NCI-H2227 (cell line): ENCODE results near the gene PPP6R2.
A peak's percentile ranks its signal among the peaks of the same experiment; 100 is the strongest.
"Not testable (repeated sequence)": the region's sequence is repeated elsewhere in the genome, so short reads cannot be mapped to it uniquely, and the experiment has no call there.

Source experiments
- DNase-seq: peaks from one replicate; lab custom pipeline; 2025; ENCODE audit not compliant: unreplicated experiment; lab: John Stamatoyannopoulos, UW

The PPP6R2 gene

DNA sequence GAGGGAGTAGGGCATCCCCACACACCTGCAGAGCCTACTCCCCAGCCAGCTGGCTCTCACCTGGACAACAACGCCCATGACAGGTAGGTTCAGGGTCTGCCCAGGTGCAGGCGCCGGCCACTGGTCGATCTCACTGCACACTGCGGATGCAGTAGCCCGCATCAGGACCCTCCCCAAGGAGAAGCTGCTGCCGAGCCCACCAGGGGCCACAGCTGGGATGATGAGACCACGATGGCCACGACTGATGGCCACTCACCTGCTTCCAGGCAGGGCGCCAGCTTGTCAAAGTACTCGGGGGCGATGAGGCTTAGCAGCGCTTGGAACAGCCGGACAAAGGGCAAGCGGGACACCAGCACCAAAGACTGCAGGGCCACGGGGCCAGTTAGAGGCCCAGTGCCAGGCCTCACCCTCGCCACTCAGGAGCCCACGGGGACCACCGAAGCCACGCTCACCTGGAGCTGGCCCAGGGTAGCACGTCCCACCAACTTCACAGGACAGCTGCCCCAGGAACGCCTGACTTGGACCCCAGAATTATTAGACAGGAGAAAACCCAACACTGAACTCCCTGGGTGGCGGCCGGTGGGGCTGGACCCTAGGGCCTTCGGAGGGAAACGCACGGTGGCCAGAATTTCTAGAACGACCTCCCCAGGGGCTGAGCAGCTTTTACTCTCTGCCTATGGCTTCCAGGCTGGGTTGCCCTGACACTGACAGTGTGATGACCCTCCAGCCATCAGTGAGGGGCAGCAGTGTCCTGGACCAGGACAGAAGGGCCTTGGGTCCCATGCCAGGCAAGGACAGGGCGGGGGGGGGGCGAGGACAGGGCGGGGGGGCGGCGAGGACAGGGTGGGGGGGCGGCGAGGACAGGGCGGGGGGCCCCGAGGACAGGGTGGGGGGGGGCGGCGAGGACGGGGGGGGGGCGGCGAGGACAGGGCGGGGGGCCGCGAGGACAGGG is 26.7 kb upstream of the PPP6R2 start:
- DNase-seq = no peak

DNA sequence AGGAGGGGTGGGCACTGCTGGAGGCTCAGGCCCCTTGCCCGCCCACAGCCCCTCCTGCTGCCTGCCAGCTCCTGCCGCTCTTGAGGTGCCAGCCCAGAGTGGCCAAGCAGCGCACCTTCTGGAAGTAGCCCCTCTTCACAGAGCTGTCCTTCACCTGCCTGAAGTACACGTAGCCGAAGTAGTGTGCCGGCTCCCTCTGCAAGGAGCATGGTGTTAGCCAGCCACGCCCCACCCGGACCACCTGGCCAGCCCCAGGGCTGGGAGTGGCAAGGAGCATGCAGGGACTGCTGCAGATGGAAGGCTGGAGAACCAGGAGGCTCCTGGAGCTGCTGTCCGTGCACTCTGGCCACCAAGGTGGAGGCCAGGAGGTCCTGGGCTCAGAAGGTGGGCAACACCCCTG is 25.9 kb upstream of the PPP6R2 start:
- no peak for DNase-seq

DNA sequence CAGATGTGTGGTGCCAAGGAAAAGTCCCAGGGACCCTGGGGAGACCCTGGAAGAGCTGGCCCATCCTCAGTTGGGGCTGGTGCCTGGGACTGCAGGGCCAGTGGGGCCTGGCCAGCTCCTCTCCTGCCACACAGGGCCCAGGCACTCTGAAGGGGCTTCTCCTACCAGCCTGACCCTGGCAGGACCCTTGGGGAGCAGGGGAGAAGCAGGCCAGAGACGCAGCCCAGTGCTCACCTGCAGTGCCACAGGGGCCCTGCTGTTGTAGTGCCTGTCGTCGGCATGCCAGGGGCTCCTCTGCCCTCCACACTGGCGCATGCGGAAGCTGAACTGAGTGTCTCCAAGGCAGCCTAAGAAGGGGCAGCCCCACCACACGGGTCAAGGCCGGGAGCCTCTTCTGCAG is 25.5 kb upstream of the PPP6R2 start:
- no peak for DNase-seq

DNA sequence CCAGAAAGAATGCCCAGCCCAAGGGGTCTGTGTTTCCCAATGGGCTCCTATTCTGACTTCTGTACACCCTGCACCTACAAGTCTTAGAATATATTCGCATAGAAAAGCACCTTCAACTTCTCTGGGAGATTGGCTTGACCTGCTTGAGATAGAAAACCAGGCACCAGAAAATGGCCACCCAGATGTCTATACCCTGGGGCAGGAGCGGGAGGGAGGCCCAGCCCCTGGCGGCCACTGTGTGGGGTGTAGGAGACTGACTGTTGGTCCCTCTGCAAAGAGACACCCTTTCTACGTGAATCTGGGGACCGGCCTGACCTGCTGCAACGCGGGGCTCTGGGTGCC is 24.8 kb upstream of the PPP6R2 start:
- no peak for DNase-seq

DNA sequence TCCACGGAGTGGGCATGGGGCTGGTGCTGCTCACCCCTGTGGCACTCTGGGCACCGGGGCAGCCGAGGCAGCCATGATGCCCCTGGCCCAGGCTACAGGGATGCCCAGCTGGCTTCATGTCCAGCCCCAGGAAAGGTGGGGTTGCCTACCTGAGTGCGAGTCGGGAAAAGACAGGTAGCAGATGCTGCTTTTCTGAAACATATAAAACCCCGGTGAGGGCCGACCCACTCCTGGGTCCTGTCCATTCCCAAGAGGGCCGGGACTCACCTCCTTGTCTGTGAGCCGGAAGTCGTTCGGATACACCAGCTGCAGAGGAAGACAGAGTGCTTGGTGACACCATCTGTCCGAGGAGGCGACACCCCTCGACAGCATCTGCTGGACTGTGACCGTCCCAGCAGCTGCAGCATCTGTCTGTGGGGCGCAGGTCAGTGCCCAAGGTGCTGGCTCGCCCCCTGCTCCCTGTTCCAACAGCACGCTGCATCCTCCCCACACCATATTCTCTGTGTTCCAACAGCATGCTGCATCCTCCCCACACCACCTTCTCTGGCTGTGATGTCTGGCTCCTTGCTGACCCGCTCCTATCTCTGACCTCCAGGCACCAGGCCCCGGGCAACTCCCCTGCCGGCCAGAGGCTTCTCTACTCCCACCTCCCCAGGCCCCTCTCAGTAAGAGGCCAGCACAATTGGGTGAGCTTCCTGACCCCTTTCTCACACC is 24.3 kb upstream of the PPP6R2 start:
- no peak for DNase-seq

DNA sequence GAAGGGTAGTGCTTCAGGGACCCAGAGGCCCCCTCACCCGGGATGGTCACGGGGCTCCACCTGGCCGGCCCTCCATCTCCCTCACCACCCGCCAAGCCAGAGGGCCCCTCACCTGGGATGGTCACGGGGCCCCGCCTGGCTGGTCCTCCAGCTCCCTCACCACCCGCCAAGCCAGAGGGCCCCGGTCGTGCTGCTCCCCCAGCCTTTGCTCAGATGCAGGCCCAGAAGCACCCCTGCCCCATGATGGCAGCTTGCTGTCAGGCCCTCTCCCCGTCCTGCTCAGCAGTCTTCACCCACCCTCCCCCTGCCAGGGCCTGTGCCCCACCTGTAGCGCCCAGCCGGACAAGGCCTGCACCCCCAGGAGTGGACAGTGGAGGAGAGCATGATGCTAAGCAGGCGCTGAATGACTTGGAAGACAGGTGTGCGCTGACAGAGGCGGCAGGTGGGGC is 23.6 kb upstream of the PPP6R2 start:
- DNase-seq = no peak

DNA sequence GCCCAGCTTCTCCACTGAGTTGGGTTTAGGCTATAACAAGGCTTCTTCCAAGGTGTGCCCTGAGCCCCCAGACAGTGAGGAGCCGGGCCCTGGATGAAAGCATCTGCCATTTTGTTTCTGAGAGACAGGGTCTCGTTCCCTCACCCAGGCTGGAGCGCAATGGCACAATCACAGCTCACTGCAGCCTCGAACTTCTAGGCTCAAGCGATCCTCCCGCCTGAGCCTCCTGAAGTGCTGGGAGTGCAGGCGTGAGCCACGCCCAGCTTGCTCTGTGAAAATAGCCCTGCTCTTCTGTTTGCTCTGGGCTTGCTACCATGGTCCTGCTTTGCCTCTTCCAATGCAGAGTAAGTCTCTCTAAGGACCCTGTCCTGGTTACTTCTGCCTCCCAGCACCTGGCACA is 23.0 kb upstream of the PPP6R2 start:
- no peak for DNase-seq

DNA sequence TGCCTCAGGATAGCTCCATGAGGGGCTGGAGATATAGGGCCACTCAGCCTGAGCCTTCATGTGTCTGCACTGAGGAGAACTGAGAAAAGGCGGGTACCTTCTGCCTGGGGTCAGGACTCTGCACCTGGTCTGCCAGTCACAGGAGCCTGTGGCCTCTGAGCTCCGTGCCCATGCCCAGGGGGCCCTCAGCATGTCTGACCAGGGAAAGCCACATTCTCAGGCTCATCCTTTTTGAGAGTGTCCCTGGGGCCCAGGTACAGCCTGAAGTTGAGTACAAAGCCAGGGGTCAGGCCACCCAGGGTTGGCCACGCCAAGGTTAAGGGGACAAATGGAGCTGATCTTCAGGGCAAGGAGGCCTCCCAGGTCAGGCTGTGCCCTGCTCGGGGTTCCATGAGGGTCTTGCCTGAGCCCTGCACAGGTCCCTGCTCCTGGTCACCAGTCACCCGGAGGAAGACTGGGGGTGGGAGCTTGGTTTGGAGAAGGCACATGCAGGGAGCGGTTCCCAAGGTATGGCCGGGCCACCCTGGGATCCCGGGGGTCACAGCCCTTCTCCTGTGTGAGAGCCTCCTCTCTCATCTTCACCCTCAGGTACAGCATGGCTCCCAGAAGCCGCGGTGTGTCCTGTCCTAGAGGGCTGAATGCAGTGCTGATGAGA is 22.3 kb upstream of the PPP6R2 start:
- DNase-seq = no peak

DNA sequence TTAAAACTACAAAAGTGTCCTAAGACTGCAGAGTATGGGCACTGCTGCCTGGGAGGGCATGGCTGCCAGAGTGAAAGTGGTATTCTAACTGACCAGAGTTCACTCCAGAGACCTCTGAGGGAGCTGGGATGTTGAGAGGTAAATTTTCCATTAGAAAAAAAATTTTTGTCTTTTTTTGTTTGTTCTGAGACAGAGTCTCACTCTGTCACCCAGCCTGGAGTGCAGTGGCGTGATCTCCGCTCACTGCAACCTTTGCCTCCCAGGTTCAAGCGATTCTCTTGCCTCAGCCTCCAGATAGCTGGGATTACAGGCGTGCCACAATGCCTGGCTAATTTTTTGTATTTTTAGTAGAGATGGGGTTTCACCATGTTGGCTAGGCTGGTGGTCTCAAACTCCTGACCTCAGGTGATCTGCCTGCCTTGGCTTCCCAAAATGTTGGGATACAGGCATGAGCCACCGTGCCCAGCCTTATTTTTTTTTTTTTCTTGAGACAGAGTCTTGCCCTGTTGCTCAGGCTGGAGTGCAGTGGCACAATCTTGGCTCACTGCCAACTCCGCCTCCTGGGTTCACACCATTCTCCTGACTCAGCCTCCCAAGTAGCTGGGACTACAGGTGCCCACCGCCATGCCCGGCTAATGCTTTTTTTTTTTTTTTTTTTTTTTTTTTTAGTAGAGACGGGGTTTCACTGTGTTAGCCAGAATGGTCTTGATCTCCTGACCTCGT is 20.6 kb upstream of the PPP6R2 start:
- not testable (repeated sequence) for DNase-seq

DNA sequence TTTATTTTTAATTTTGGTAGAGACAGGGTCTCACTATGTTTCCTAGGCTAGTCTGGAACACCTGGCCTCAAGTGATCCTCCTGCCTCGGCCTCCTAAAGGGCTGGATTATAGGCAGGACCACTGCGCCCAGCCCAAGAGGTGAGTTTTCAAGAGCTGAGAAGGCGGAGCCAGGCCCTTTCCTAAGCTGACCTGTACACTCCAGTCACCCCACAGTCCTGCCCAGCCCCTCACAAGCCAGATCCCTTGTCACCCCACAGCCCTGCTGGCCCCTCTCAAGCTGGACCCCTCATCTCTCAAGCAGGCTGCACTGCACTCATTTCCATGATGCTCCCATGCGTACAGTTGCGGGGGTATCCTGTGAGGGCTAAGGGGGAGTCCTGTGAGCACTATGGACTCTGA is 19.2 kb upstream of the PPP6R2 start:
- no peak for DNase-seq

DNA sequence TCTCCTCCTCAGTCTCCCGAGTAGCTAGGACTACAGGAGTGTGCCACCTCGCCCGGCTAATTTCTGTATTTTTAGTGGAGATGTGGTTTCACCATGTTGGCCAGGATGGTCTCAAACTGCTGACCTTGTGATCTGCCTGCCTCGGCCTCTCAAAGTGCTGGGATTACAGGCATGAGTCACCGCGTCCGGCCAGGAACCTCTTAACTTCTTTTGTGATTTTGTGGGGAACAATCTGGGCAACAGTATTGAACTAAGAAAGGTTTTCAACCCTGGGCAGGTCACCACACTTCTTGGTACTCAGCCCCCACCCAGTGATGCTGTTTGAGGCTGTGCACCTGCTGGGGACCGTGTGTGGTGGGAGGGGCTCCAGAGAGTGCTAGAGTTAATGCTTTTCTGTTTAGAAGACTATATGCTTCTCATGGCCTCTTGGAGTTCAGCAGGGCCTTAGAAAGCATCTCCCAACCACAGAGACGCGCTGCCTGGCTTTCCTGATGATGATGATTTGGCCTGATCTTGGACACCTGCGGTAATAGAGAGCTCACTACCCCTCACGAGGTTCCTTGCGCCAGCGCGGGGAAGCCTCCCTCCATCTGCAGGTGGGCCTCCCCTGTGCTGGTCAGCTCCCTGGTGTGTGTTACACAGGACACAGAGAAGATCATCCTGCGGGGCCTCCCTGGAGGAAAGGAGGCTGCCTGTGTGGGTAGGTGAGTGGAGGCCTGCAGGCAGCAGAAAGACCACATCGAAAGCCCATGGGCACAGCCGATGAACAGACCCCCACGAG is 17.5 kb upstream of the PPP6R2 start:
- no peak for DNase-seq

DNA sequence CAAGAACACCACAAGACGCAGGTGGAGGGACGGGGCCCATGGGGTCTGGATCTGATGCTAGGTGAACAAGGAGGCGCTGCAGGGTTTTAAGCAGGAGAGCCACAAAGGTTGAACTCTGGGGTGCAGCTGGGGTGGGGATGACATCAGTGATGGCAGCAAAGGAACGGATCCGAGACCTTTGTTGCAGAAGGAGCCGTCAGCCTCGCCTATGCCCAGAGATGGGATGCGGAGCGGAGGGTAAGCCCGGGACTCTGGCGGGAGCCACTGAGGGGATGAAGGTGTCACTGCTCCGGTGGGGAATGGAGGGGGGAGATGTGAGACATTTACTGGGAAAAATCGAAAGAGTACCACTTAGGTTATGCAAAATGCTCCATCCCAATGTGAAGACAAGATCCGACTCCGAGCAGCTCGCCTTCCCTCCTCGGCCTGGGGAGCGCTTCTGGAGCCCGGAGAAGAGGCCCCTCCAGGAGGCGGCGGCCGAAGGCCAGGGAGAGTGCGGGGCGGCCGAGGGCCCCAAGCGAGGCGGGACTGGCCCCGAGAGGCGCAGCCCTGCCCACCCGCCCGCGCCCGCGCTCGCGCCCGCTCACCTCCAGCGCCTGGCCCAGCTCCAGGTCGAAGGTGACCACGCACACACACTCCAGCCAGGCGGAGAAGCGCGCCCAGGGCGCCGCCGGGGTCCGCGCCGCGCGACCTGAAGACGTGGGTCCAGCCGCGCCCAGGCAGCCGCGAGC is 16.7 kb upstream of the PPP6R2 start:
- DNase-seq = no peak

DNA sequence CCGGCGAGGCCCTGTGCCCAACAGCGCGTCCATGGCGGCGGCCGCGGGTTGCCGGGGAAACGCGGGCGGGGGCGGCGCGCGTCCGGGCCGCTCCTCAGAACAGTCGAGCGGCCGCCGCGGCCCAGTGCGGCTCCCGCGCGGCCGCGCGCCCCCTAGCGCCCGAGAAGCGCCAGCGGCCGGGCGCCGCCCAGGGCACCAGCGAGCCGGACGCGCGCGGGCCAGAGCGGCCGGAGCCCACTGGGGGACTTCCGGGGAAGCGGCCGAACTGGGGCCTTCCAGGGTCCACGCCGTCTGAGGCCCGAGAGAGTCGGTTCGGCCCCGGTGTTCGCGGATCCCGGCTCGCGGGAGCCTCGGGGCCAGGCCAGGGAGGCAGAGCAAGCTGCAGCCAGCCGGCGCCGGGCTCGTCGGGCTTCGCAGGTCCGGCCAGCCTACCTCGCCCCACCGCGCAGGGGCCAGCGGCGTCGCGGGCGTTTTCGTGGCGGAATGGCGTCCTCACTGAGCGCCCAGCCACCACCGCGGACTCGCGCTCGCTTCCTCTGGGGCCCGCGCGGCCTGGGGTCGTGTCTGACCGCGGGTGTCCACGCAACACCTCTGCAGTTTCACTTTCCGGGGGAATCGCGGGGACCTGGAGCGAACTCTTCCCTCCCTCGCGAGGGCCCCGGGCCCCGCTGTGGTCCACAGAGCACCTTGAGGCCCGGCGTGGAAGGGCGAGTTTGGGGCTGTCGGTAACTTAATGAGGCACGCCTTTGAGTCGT is 16.0 kb upstream of the PPP6R2 start, which contains the start of gene DENND6B:
Gene DENND6B, minus strand, starts transcription at position 57 of the 755 bp plus-strand sequence. Its CDS starts 24 bp downstream, at position 33.
- DNase-seq = peak; percentile 87

DNA sequence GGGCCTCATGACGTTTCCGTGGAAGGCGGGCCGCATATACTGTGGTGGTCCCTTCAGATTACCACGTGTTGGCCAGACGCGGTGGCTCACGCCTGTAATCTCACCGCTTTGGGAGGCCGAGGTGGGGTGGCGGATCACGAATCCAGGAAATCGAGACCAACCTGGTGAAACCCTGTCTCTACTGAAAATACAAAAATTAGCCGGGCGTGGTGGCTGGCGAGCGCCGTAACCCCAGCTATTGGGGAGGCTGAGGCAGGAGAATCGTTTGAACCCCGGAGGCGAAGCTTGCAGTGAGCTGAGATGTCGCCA is 15.5 kb upstream of the PPP6R2 start:
- DNase-seq = no peak

DNA sequence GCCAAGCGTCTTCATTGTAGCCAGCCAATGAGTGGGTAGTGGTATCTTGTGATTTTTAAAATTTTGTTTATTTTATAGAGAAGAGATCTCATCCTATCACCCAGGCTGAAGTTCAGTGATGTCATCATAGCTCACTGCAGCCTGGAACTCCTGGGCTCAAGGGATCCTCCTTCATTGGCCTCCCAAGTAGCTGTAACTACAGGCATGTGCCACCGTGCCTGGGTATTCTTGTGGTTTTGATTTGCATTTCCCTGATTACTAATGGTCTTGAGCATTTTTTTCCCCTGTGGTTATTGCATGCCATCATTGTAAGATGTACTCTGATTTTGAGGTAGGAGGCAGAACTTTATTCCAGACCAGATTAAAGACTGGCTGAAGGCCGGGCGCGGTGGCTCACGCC is 13.9 kb upstream of the PPP6R2 start:
- no peak for DNase-seq

DNA sequence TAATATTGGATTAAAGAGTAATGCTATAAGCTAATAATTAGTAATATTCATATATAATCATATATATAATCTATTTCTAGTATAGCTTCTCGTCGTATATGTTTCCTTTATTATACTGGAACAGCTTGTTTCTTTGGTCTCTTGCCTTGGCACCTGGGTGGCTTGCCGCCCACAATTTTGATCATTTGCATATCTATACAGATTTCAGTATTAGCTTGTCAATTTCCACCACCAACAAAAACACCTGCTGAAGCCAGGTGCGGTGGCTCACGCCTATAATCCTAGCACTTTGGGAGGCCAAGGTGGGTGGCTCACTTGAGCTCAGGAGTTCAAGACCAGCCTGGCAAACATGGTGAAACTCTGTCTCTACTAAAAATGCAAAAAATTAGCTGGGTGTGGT is 8.7 kb upstream of the PPP6R2 start:
- not testable (repeated sequence) for DNase-seq

DNA sequence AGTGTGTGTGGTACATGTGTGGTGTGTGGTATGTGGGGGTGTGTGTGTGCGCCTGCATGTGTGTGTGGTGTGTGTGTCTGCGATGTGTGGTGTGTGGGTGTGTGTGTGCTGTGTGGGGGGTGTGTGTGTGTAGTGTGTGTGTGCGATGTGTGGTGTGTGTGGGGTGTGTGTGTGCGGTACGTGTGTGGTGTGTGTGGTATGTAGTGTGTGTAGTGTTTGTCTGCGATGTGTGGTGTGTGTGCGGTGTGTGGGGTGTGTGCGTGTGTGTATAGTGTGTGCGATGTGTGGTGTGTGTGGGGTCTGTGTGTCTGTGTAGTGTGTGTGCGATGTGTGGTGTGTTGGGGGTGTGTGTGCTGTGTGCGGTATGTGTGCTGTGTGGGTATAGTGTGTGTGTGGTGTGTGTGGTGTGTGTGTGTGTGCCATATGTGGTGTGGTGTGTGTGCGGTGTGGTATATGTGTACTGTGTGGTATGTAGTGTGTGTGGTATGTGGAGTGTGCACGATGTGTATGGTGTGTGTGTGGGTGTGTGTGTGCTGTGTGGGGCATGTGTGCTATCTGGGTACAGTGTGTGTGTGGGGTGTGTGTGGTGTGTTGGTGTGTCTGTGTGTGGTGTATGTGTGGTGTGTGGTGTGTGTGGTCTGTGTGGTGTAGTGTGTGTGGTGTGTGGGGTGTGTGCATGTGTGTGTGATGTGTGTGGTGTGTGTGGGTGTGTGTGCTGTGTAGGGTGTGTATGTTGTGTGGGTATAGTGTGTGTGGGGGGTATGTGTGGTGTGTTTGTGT is 5.7 kb upstream of the PPP6R2 start:
- no peak for DNase-seq

DNA sequence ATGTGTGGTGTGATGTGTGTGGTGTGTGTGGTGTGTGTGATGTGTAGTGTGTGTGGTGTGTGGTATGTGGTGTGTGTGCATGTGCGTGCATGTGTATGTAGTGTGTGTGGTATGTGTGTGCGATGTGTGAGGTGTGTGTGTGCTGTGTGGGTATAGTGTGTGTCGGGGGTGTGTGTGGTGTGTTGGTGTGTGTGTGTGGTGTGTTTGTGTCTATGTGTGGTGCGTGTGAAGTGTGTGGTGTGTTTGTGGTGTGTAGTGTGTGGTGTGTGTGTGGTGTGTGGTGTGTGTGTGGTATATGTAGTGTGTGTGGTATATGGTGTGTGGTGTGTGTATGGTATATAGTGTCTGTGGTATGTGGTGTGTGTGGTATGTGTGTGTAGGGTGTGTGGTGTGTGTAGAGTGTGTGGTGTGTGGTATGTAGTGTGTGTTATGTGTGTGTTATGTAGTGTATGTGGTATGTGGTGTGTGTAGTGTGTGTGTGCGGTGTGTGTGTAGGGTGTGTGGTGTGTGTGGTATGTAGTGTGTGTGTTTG is 5.0 kb upstream of the PPP6R2 start:
- DNase-seq = no peak
